Colonic mucosa (tissue), 4 donors: ENCODE results near the gene OLFM2. TPM values are rescaled to one million over a fixed set of nuclear protein-coding genes. Genes with fewer than 3 reads are reported as not detected.
"Not testable (repeated sequence)": the region's sequence is repeated elsewhere in the genome, so short reads cannot be mapped to it uniquely, and the experiment has no call there.

Experiments used
- DNase-seq: peaks from one replicate; pipeline ENCODE4 v3.0.0-alpha.2; 2020
- H3K27ac ChIP-seq: fragments of 200-600 bp; one replicate; pipeline ENCODE4 v1.8.0; 2021
- H3K27me3 ChIP-seq: fragments of 200-600 bp; one replicate; pipeline ENCODE4 v1.8.0; 2021
- H3K36me3 ChIP-seq: fragments of 200-600 bp; one replicate; pipeline ENCODE4 v1.8.0; 2021
- H3K4me1 ChIP-seq: fragments of 200-600 bp; one replicate; pipeline ENCODE4 v1.8.0; 2021; ENCODE audit warnings: mild to moderate bottlenecking
- H3K4me3 ChIP-seq: fragments of 200-600 bp; one replicate; pipeline ENCODE4 v1.8.0; 2021
- H3K9ac ChIP-seq, 2 donors: one replicate each; pipeline ENCODE4 v1.7.0; 2013; ENCODE audit warnings: control low read depth in 2 of 2, low read depth in 2 of 2, low read length in 2 of 2
- H3K9me3 ChIP-seq: fragments of 200-600 bp; one replicate; pipeline ENCODE4 v1.8.0; 2021
- intact Hi-C: fragments of 100-400 bp; cut with DNase I; formaldehyde crosslinking; loops from one replicate; pipeline ENCODE4 v1.14.1; 2022
- total RNA-seq, 2 donors: library from RNA; stranded (reverse); fragmentation: NEBNext Ultra II Directional in 1 of 2; extraction: Animal tissue kit (Norgen Biotek cat#: 25700) in 1 of 2; gene quantifications; one replicate each; pipeline ENCODE4 v1.2.1, GENCODE V29; 2021
- TF ChIP-seq, protein P1 (sequence below): fragments of 200-600 bp; IDR thresholded peaks from one replicate; pipeline ENCODE4 v1.8.0; 2022; ENCODE audit warnings: antibody characterized with exemption, mild to moderate bottlenecking
- donor health status: healthy.
- donor health status: DM: no; HTN: no; CAD: no.
- donor health status: DM: no; HTN: no; CAD: no.

The OLFM2 gene
- total RNA-seq, 2 donors from 2014 or later: 1.2 to 1.9 TPM

DNA sequence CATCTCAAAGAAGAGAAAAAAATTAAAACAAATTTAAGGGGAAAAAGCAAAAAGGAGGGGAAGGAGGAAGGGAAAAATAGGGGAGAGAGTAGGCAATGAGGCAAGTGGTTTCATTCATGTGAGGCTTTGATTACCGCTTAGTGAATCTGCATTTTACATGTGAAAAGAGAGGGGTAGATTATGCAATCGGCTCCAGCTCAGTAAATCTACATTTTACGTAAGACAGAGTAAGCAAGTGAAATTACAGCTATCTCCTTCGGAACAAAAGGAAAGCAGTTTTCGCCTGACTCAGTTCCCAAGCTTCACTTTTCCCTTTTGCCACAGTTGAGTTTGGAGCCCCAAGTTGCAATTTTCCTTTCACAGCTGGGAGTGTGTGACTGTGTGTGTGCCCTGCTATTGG, 16.0 kb upstream of the OLFM2 start:
- TF ChIP-seq, protein P1, sequence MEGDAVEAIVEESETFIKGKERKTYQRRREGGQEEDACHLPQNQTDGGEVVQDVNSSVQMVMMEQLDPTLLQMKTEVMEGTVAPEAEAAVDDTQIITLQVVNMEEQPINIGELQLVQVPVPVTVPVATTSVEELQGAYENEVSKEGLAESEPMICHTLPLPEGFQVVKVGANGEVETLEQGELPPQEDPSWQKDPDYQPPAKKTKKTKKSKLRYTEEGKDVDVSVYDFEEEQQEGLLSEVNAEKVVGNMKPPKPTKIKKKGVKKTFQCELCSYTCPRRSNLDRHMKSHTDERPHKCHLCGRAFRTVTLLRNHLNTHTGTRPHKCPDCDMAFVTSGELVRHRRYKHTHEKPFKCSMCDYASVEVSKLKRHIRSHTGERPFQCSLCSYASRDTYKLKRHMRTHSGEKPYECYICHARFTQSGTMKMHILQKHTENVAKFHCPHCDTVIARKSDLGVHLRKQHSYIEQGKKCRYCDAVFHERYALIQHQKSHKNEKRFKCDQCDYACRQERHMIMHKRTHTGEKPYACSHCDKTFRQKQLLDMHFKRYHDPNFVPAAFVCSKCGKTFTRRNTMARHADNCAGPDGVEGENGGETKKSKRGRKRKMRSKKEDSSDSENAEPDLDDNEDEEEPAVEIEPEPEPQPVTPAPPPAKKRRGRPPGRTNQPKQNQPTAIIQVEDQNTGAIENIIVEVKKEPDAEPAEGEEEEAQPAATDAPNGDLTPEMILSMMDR: no peak
- intact Hi-C loops: no loop called here

GRCh38 chr19:9947441-9947840, 11.1 kb upstream of the OLFM2 start:
- H3K36me3 ChIP-seq: no peaks in the 10 kb centered on the region
- no peak overlapping the region for H3K9ac ChIP-seq
- no peak overlapping the region for H3K4me3 ChIP-seq
- intact Hi-C loops: no loop called here
- H3K4me1 ChIP-seq: no peaks in the 10 kb centered on the region
- no peak overlapping the region for H3K27ac ChIP-seq
- H3K27me3 ChIP-seq: no peaks in the 10 kb centered on the region
- H3K9me3 ChIP-seq: no peaks in the 10 kb centered on the region
- TF ChIP-seq, protein P1: no peak
- DNase-seq: no peak

More for the DNA sequence above, 16.0 kb upstream of the OLFM2 start:
- H3K27me3 ChIP-seq: no peaks in the 10 kb centered on the region
- no peak for DNase-seq
- no peak overlapping the region for H3K9ac ChIP-seq
- no peaks in the 10 kb centered on the region for H3K4me1 ChIP-seq
- H3K36me3 ChIP-seq: no peaks in the 10 kb centered on the region
- H3K9me3 ChIP-seq: no peaks in the 10 kb centered on the region
- no peak overlapping the region for H3K4me3 ChIP-seq
- no peak overlapping the region for H3K27ac ChIP-seq

DNA sequence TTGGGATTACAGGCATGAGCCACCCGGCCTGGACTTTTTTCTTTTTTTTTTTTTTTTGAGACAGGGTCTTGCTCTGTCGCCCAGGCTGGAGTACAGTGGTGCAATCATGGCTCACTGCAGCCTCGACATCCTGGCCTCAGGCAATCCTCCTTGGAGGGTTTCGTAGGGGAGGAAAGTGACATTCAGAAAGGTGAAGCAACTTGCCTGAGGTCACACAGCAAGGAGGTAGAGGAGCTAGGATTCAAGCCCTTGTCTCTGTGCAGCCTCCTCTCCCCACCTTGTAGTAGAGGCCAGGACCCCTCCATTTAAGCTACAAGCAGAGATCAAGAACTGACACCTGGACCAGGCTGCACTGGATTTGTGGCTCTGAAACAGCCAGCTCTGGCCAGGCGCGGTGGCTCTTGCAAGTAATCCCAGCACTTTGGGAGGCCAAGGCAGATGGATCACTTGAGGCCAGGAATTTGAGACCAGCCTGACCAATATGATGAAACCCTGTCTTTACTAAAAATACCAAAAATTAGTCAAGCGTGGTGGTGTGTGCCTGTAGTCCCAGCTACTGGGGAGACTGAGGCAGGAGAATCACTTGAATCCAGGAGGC, 10.3 kb upstream of the OLFM2 start:
- H3K27me3 ChIP-seq, H3K4me1 ChIP-seq, H3K4me3 ChIP-seq, H3K27ac ChIP-seq, H3K9me3 ChIP-seq, DNase-seq, intact Hi-C loops, H3K9ac ChIP-seq, H3K36me3 ChIP-seq: not testable (repeated sequence)

DNA sequence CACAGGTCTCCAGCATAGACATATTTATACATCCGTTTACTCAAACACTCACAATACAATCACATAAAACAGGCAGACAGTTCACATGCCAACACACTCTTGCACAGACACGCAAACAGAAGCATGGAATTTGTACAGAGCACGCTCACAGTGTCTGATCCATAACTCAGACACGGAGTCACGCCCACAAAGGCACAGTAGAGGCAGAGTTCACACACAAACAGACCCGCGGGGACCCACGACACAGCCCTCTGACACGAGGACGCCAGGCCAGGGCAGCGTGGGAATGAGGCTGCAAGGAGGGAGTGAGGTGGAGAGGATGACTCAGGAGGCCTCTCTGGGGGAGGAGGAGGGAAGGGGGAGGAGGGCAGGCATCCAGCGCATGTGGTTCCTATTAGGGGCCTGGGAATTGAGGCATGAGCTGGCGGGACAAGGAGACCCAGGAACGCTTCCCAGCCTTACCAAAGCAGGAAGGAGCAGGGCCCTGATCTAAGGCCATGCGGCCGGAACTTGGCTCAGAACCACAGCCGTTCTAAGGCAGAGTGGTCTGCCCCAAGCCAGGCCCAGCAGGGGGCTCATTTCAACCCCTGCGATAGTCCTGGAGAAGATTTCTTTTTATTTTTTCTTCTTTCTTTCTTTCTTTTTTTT, 9.1 kb upstream of the OLFM2 start:
- peak overlapping the region; percentile 47 for H3K27ac ChIP-seq
- H3K9me3 ChIP-seq: no peaks in the 10 kb centered on the region
- TF ChIP-seq, protein P1: no peak
- no peaks in the 10 kb centered on the region for H3K36me3 ChIP-seq
- H3K9ac ChIP-seq: no peak overlapping the region
- intact Hi-C loops: no loop called here
- no peaks in the 10 kb centered on the region for H3K27me3 ChIP-seq
- no peaks in the 10 kb centered on the region for H3K4me1 ChIP-seq
- H3K4me3 ChIP-seq: no peak overlapping the region
- peak; percentile 65 for DNase-seq

GRCh38 chr19:9943744-9944143, 7.4 kb upstream of the OLFM2 start:
- no peaks in the 10 kb centered on the region for H3K36me3 ChIP-seq
- DNase-seq: no peak
- no peaks in the 10 kb centered on the region for H3K27me3 ChIP-seq
- H3K27ac ChIP-seq: no peak overlapping the region
- no peaks in the 10 kb centered on the region for H3K4me1 ChIP-seq
- H3K4me3 ChIP-seq: no peak overlapping the region
- no peak overlapping the region for H3K9ac ChIP-seq
- TF ChIP-seq, protein P1: no peak
- no peaks in the 10 kb centered on the region for H3K9me3 ChIP-seq
- intact Hi-C loops: no loop called here

DNA sequence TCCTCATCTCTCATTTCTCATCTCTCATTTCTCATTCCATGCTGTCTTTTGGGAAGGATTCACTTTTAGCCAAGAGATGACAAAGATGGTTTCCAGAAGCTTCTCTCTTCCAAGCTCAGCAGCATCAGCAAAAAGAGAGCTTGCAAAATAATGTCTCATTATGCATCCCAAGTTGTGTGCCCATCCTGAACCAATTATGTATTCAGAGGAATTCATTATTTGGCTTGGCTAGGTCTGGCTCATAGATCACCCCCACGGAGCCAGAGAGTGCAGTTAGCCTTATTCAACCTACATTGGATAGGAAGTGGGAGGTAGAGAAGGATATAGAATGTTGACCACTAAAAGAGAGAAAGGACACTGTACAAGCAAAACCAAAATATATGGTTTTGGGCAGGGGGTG, 5.4 kb upstream of the OLFM2 start:
- Histone ChIP-seq H3K9ac (no peak overlapping the region), H3K27me3 (peaks cover 3% of the 10 kb centered on the region), H3K27ac (no peak overlapping the region), H3K4me3 (no peak overlapping the region), H3K36me3 (no peaks in the 10 kb centered on the region), H3K9me3 (no peaks in the 10 kb centered on the region), H3K4me1 (no peaks in the 10 kb centered on the region)
- DNase-seq: no peak
- TF ChIP-seq, protein P1: no peak
- intact Hi-C loops: no loop called here
